HL-60 (cell line): ENCODE data around the gene PRRC2C.

ENCODE experiments used
- GABPA ChIP-seq: IDR thresholded peaks from 2 replicates; pipeline ENCODE4 v1.6.1; 2012; ENCODE audit warnings: low read depth
- POLR2AphosphoS5 ChIP-seq: IDR thresholded peaks from 2 replicates; pipeline ENCODE4 v1.6.1; 2012; ENCODE audit warnings: low read depth
- REST ChIP-seq: IDR thresholded peaks from 2 replicates; pipeline ENCODE4 v1.6.1; 2012; ENCODE audit warnings: low read depth; ENCODE audit not compliant: insufficient replicate concordance
- TF ChIP-seq, protein P1 (sequence below): IDR thresholded peaks from one replicate; pipeline ENCODE4 v1.5.1; 2011; ENCODE audit warnings: low read length, control low read depth, inconsistent platforms; ENCODE audit not compliant: insufficient read depth

DNA sequence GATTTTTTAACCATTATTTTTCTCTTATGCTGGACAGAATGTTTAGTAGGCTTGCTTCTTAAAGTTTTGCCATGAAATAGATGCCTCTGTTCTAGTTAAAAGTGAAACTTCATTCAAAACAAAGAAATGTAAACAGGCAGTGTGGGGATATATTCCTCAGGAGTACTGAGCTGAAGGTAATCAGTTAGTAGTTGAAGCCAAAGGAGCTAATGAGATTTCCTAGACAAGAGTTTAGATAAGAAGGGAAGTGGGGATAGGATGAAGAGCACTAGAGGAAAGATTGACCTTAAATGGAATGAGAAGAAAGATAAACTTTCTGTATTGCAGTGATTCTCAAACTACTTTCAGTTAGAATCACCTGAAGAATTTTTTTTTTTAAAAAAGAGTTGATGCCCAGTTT lies 23.9 kb downstream of the PRRC2C start:
- TF ChIP-seq POLR2AphosphoS5 (no peak), REST (no peak), GABPA (no peak)
- TF ChIP-seq, protein P1, sequence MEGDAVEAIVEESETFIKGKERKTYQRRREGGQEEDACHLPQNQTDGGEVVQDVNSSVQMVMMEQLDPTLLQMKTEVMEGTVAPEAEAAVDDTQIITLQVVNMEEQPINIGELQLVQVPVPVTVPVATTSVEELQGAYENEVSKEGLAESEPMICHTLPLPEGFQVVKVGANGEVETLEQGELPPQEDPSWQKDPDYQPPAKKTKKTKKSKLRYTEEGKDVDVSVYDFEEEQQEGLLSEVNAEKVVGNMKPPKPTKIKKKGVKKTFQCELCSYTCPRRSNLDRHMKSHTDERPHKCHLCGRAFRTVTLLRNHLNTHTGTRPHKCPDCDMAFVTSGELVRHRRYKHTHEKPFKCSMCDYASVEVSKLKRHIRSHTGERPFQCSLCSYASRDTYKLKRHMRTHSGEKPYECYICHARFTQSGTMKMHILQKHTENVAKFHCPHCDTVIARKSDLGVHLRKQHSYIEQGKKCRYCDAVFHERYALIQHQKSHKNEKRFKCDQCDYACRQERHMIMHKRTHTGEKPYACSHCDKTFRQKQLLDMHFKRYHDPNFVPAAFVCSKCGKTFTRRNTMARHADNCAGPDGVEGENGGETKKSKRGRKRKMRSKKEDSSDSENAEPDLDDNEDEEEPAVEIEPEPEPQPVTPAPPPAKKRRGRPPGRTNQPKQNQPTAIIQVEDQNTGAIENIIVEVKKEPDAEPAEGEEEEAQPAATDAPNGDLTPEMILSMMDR = no peak
